Measurements from ENCODE around the gene CARMIL1.
A peak's percentile ranks its signal among the peaks of the same experiment; 100 is the strongest.

Gene CARMIL1

GRCh38 chr6:25404091-25404490 lies 124.9 kb downstream of the CARMIL1 start:
- H2BK15ac ChIP-seq (ENCODE audit: low read depth, poor library complexity, severe bottlenecking) = no peak overlapping the region
- H2BK5ac ChIP-seq (ENCODE audit: low read depth, low read length, poor library complexity, severe bottlenecking) = no peak overlapping the region
- H3K4ac ChIP-seq (ENCODE audit: low read depth in 1 of 2, low read length in 2 of 2) = no peak overlapping the region
- no peaks in the 10 kb centered on the region for H3K36me3 ChIP-seq (ENCODE audit: control insufficient read depth in 1 of 2, insufficient read depth in 2 of 2, low read depth in 1 of 2, low read length in 2 of 2)
- no peaks in the 10 kb centered on the region for H3K9me3 ChIP-seq (ENCODE audit: control insufficient read depth, low read length)
- peaks cover 2% of the 10 kb centered on the region for H3K4me1 ChIP-seq (ENCODE audit: control insufficient read depth, insufficient read depth, low read depth, low read length)
- no peak overlapping the region for H2BK12ac ChIP-seq (ENCODE audit: low read length in 2 of 2)
- no peak overlapping the region for H3K9ac ChIP-seq (ENCODE audit: low read length)
- no peak overlapping the region for H3K23ac ChIP-seq (ENCODE audit: low read length in 2 of 2)
- H3K4me3 ChIP-seq (ENCODE audit: insufficient read depth in 1 of 2, low read depth in 1 of 2, low read length in 2 of 2) = no peak overlapping the region
- H3K18ac ChIP-seq (ENCODE audit: low read depth in 1 of 2, low read length in 2 of 2) = no peak overlapping the region
- no peak overlapping the region for H4K8ac ChIP-seq (ENCODE audit: low read length)
- no peaks in the 10 kb centered on the region for H3K27me3 ChIP-seq (ENCODE audit: control insufficient read depth in 1 of 2, insufficient read depth in 1 of 2, low read length in 2 of 2)
- H3K27ac ChIP-seq (ENCODE audit: low read length, poor library complexity, severe bottlenecking) = no peak overlapping the region
- H3K79me1 ChIP-seq (replicated peaks; ENCODE audit: low read length, poor library complexity, severe bottlenecking) = peaks cover 35% of the 10 kb centered on the region
- no peak overlapping the region for H2BK120ac ChIP-seq (ENCODE audit: low read depth, low read length)
- no peak overlapping the region for H3K14ac ChIP-seq (ENCODE audit: low read length in 2 of 2)
- H2AFZ ChIP-seq (ENCODE audit: low read depth, low read length) = no peak overlapping the region
- no peak for DNase-seq
- no peak overlapping the region for H4K91ac ChIP-seq (ENCODE audit: low read length)
- 83% methylated on average over 1 of the region's 3 CpGs for WGBS
- H3K4me2 ChIP-seq (ENCODE audit: low read length, poor library complexity, severe bottlenecking) = no peak overlapping the region
- no peak overlapping the region for H2AK5ac ChIP-seq (ENCODE audit: low read length, severe bottlenecking)

DNA sequence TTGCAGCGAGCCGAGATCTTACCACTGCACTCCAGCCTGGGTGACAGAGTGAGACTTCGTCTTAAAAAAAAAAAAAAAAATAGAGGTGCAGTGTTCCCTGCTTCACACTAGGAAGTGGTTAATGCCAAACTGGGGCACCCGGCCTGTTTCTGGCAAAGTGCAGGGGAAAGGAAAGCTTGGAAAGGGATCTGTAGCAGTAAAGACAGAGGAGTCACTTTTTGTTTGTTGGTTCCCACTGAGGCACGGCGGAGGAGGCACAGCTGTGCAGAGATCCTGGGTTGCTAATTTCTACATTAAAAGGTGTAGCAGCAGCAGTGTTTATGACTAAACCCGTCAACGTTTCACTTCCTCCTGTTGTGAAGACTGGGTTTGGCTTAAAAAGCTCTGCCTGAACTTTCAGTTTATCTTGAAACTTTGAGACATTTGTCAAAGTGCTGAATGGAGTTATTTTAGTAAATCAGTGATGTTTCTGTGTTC lies 125.6 kb downstream of the CARMIL1 start:
- Histone ChIP-seq H2BK120ac (ENCODE audit: low read depth, low read length) (no peak overlapping the region), H3K79me1 (replicated peaks; ENCODE audit: low read length, poor library complexity, severe bottlenecking) (peaks cover 33% of the 10 kb centered on the region), H3K4me3 (ENCODE audit: insufficient read depth in 1 of 2, low read depth in 1 of 2, low read length in 2 of 2) (peak overlapping the region in 1 of 2 experiments; percentile 57), H3K9ac (ENCODE audit: low read length) (peak overlapping the region; percentile 69), H3K4ac (ENCODE audit: low read depth in 1 of 2, low read length in 2 of 2) (no peak overlapping the region), H3K18ac (ENCODE audit: low read depth in 1 of 2, low read length in 2 of 2) (no peak overlapping the region), H3K4me1 (ENCODE audit: control insufficient read depth, insufficient read depth, low read depth, low read length) (peaks cover 2% of the 10 kb centered on the region), H3K23ac (ENCODE audit: low read length in 2 of 2) (no peak overlapping the region), H2BK12ac (ENCODE audit: low read length in 2 of 2) (no peak overlapping the region), H2AFZ (ENCODE audit: low read depth, low read length) (no peak overlapping the region), H3K27me3 (ENCODE audit: control insufficient read depth in 1 of 2, insufficient read depth in 1 of 2, low read length in 2 of 2) (no peaks in the 10 kb centered on the region), H3K9me3 (ENCODE audit: control insufficient read depth, low read length) (no peaks in the 10 kb centered on the region), H3K4me2 (ENCODE audit: low read length, poor library complexity, severe bottlenecking) (no peak overlapping the region), H3K14ac (ENCODE audit: low read length in 2 of 2) (no peak overlapping the region), H2AK5ac (ENCODE audit: low read length, severe bottlenecking) (no peak overlapping the region), H3K36me3 (ENCODE audit: control insufficient read depth in 1 of 2, insufficient read depth in 2 of 2, low read depth in 1 of 2, low read length in 2 of 2) (no peaks in the 10 kb centered on the region), H2BK5ac (ENCODE audit: low read depth, low read length, poor library complexity, severe bottlenecking) (no peak overlapping the region), H2BK15ac (ENCODE audit: low read depth, poor library complexity, severe bottlenecking) (no peak overlapping the region), H4K91ac (ENCODE audit: low read length) (no peak overlapping the region), H3K27ac (ENCODE audit: low read length, poor library complexity, severe bottlenecking) (no peak overlapping the region), H4K8ac (ENCODE audit: low read length) (no peak overlapping the region)
- 75% methylated on average over 8 of the region's 8 CpGs for WGBS
- no peak for DNase-seq

DNA sequence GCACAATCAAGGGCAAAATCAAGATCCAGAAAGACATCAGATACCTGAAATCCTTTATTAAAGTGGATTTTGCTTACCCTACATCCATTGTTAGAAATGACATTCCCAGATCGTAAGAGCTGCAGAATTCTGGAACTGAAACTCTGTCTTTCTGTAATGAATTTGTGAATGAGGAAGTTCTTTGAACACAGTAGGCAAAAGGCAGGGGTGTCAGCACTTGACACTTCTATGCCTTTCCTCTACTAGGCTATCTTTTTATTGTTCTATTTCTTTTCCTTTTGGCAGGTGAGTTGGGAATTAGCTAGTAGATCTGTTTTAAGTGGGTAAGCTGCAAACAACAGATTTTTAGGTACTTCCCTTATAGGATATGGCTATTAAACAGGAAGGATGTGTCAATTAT lies 126.3 kb downstream of the CARMIL1 start:
- H2BK15ac ChIP-seq (ENCODE audit: low read depth, poor library complexity, severe bottlenecking) = no peak overlapping the region
- H3K9me3 ChIP-seq (ENCODE audit: control insufficient read depth, low read length) = no peaks in the 10 kb centered on the region
- H4K8ac ChIP-seq (ENCODE audit: low read length) = no peak overlapping the region
- H3K9ac ChIP-seq (ENCODE audit: low read length) = peak overlapping the region; percentile 69
- no peak overlapping the region for H2BK12ac ChIP-seq (ENCODE audit: low read length in 2 of 2)
- WGBS = no CpG with 5 or more reads among the region's 1 CpG
- H2AK5ac ChIP-seq (ENCODE audit: low read length, severe bottlenecking) = no peak overlapping the region
- no peak overlapping the region for H3K18ac ChIP-seq (ENCODE audit: low read depth in 1 of 2, low read length in 2 of 2)
- no peaks in the 10 kb centered on the region for H3K36me3 ChIP-seq (ENCODE audit: control insufficient read depth in 1 of 2, insufficient read depth in 2 of 2, low read depth in 1 of 2, low read length in 2 of 2)
- H3K79me1 ChIP-seq (replicated peaks; ENCODE audit: low read length, poor library complexity, severe bottlenecking) = peaks cover 35% of the 10 kb centered on the region
- no peak for DNase-seq
- no peaks in the 10 kb centered on the region for H3K27me3 ChIP-seq (ENCODE audit: control insufficient read depth in 1 of 2, insufficient read depth in 1 of 2, low read length in 2 of 2)
- no peak overlapping the region for H4K91ac ChIP-seq (ENCODE audit: low read length)
- H2BK5ac ChIP-seq (ENCODE audit: low read depth, low read length, poor library complexity, severe bottlenecking) = no peak overlapping the region
- no peak overlapping the region for H3K4ac ChIP-seq (ENCODE audit: low read depth in 1 of 2, low read length in 2 of 2)
- no peak overlapping the region for H2AFZ ChIP-seq (ENCODE audit: low read depth, low read length)
- H3K4me2 ChIP-seq (ENCODE audit: low read length, poor library complexity, severe bottlenecking) = no peak overlapping the region
- peak overlapping the region in 1 of 2 experiments; percentile 57 for H3K4me3 ChIP-seq (ENCODE audit: insufficient read depth in 1 of 2, low read depth in 1 of 2, low read length in 2 of 2)
- no peak overlapping the region for H3K23ac ChIP-seq (ENCODE audit: low read length in 2 of 2)
- no peak overlapping the region for H2BK120ac ChIP-seq (ENCODE audit: low read depth, low read length)
- no peak overlapping the region for H3K27ac ChIP-seq (ENCODE audit: low read length, poor library complexity, severe bottlenecking)
- peaks cover 2% of the 10 kb centered on the region for H3K4me1 ChIP-seq (ENCODE audit: control insufficient read depth, insufficient read depth, low read depth, low read length)
- H3K14ac ChIP-seq (ENCODE audit: low read length in 2 of 2) = no peak overlapping the region

- Histone ChIP-seq H2AFZ (ENCODE audit: low read depth, low read length) (no peak overlapping the region), H3K14ac (ENCODE audit: low read length in 2 of 2) (no peak overlapping the region), H4K91ac (ENCODE audit: low read length) (no peak overlapping the region), H3K4ac (ENCODE audit: low read depth in 1 of 2, low read length in 2 of 2) (no peak overlapping the region), H2BK12ac (ENCODE audit: low read length in 2 of 2) (no peak overlapping the region), H2BK5ac (ENCODE audit: low read depth, low read length, poor library complexity, severe bottlenecking) (no peak overlapping the region), H2AK5ac (ENCODE audit: low read length, severe bottlenecking) (no peak overlapping the region), H3K36me3 (ENCODE audit: control insufficient read depth in 1 of 2, insufficient read depth in 2 of 2, low read depth in 1 of 2, low read length in 2 of 2) (no peaks in the 10 kb centered on the region), H3K4me1 (ENCODE audit: control insufficient read depth, insufficient read depth, low read depth, low read length) (peaks cover 2% of the 10 kb centered on the region), H2BK120ac (ENCODE audit: low read depth, low read length) (no peak overlapping the region), H3K23ac (ENCODE audit: low read length in 2 of 2) (no peak overlapping the region), H3K4me2 (ENCODE audit: low read length, poor library complexity, severe bottlenecking) (no peak overlapping the region), H3K9me3 (ENCODE audit: control insufficient read depth, low read length) (no peaks in the 10 kb centered on the region), H3K79me1 (replicated peaks; ENCODE audit: low read length, poor library complexity, severe bottlenecking) (peaks cover 41% of the 10 kb centered on the region), H3K18ac (ENCODE audit: low read depth in 1 of 2, low read length in 2 of 2) (no peak overlapping the region), H2BK15ac (ENCODE audit: low read depth, poor library complexity, severe bottlenecking) (no peak overlapping the region), H3K9ac (ENCODE audit: low read length) (no peak overlapping the region), H3K27me3 (ENCODE audit: control insufficient read depth in 1 of 2, insufficient read depth in 1 of 2, low read length in 2 of 2) (no peaks in the 10 kb centered on the region), H3K27ac (ENCODE audit: low read length, poor library complexity, severe bottlenecking) (no peak overlapping the region), H4K8ac (ENCODE audit: low read length) (no peak overlapping the region), H3K4me3 (ENCODE audit: insufficient read depth in 1 of 2, low read depth in 1 of 2, low read length in 2 of 2) (no peak overlapping the region)
- 68% methylated on average over 3 of the region's 3 CpGs for WGBS
- DNase-seq = no peak
Observed at GRCh38 chr6:25407431-25407830, 128.3 kb downstream of the CARMIL1 start.
